ENCODE measurements around the gene ZMIZ1.

Gene ZMIZ1

GRCh38 chr10:79160191-79160590, 91.4 kb downstream of the ZMIZ1 start:
- no peak for TF ChIP-seq CTCF (conservative IDR thresholded peaks at IDR 0.05; ENCODE audit: control insufficient read depth, insufficient read depth, low read depth, low read length)
- no peak for DNase-seq (ENCODE audit: low read depth)
- H3K4me3 ChIP-seq (ENCODE audit: control insufficient read depth, low read depth, low read length): no peak overlapping the region

- TF ChIP-seq CTCF (conservative IDR thresholded peaks at IDR 0.05; ENCODE audit: control insufficient read depth, insufficient read depth, low read depth, low read length): no peak
- no peak overlapping the region for H3K4me3 ChIP-seq (ENCODE audit: control insufficient read depth, low read depth, low read length)
- DNase-seq (ENCODE audit: low read depth): no peak
Measured at GRCh38 chr10:79161557-79161956, 92.8 kb downstream of the ZMIZ1 start.

- no peak overlapping the region for H3K4me3 ChIP-seq (ENCODE audit: control insufficient read depth, low read depth, low read length)
- DNase-seq (ENCODE audit: low read depth): no peak
- TF ChIP-seq CTCF (conservative IDR thresholded peaks at IDR 0.05; ENCODE audit: control insufficient read depth, insufficient read depth, low read depth, low read length): no peak
Measured at GRCh38 chr10:79162022-79162421, 93.3 kb downstream of the ZMIZ1 start.

GRCh38 chr10:79162861-79163665, 94.3 kb downstream of the ZMIZ1 start:
- no peak for TF ChIP-seq CTCF (conservative IDR thresholded peaks at IDR 0.05; ENCODE audit: control insufficient read depth, insufficient read depth, low read depth, low read length)
- no peak overlapping the region for H3K4me3 ChIP-seq (ENCODE audit: control insufficient read depth, low read depth, low read length)
- DNase-seq (ENCODE audit: low read depth): peak; percentile 51

GRCh38 chr10:79163666-79163975, 94.9 kb downstream of the ZMIZ1 start:
- DNase-seq (ENCODE audit: low read depth): no peak
- no peak overlapping the region for H3K4me3 ChIP-seq (ENCODE audit: control insufficient read depth, low read depth, low read length)
- TF ChIP-seq CTCF (conservative IDR thresholded peaks at IDR 0.05; ENCODE audit: control insufficient read depth, insufficient read depth, low read depth, low read length): no peak

- no peak for TF ChIP-seq CTCF (conservative IDR thresholded peaks at IDR 0.05; ENCODE audit: control insufficient read depth, insufficient read depth, low read depth, low read length)
- no peak for DNase-seq (ENCODE audit: low read depth)
Measured at GRCh38 chr10:79164075-79164474, 95.3 kb downstream of the ZMIZ1 start.

More at GRCh38 chr10:79164075-79164474, 95.3 kb downstream of the ZMIZ1 start:
- no peak overlapping the region for H3K4me3 ChIP-seq (ENCODE audit: control insufficient read depth, low read depth, low read length)
